Measurements from ENCODE around the gene GGNBP2. TPM values are rescaled to one million over a fixed set of nuclear protein-coding genes. Genes with fewer than 3 reads are reported as not detected.

Gene GGNBP2
- total RNA-seq, 6 experiments from 2014 or later = 53.1 to 62.8 (median 54.2) TPM

- H3K27ac Mint-ChIP-seq = no peak overlapping the region
- TF ChIP-seq, protein P1, sequence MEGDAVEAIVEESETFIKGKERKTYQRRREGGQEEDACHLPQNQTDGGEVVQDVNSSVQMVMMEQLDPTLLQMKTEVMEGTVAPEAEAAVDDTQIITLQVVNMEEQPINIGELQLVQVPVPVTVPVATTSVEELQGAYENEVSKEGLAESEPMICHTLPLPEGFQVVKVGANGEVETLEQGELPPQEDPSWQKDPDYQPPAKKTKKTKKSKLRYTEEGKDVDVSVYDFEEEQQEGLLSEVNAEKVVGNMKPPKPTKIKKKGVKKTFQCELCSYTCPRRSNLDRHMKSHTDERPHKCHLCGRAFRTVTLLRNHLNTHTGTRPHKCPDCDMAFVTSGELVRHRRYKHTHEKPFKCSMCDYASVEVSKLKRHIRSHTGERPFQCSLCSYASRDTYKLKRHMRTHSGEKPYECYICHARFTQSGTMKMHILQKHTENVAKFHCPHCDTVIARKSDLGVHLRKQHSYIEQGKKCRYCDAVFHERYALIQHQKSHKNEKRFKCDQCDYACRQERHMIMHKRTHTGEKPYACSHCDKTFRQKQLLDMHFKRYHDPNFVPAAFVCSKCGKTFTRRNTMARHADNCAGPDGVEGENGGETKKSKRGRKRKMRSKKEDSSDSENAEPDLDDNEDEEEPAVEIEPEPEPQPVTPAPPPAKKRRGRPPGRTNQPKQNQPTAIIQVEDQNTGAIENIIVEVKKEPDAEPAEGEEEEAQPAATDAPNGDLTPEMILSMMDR (IDR thresholded peaks at IDR 0.05) = no peak
Measured at GRCh38 chr17:36509272-36509985, 35.3 kb upstream of the GGNBP2 start.

GRCh38 chr17:36510636-36511035, 34.1 kb upstream of the GGNBP2 start:
- Mint-ChIP-seq H3K36me3 (ENCODE audit: low read depth) (peaks cover 20% of the 10 kb centered on the region), H3K9me3 (no peaks in the 10 kb centered on the region), H3K27me3 (ENCODE audit: insufficient read depth) (no peaks in the 10 kb centered on the region; the same call in 1 of the 2 replicates), H3K4me1 (ENCODE audit: low read depth) (no peaks in the 10 kb centered on the region), H3K27ac (no peak overlapping the region), H3K4me3 (no peak overlapping the region)
- no peak for DNase-seq
- TF ChIP-seq, protein P1 (IDR thresholded peaks at IDR 0.05) = no peak

More at GRCh38 chr17:36509272-36509985, 35.3 kb upstream of the GGNBP2 start:
- H3K4me3 Mint-ChIP-seq = no peak overlapping the region
- H3K4me1 Mint-ChIP-seq (ENCODE audit: low read depth) = no peaks in the 10 kb centered on the region
- H3K27me3 Mint-ChIP-seq (ENCODE audit: insufficient read depth) = no peaks in the 10 kb centered on the region; the same call in 1 of the 2 replicates
- no peaks in the 10 kb centered on the region for H3K9me3 Mint-ChIP-seq
- peaks cover 13% of the 10 kb centered on the region for H3K36me3 Mint-ChIP-seq (ENCODE audit: low read depth)
- DNase-seq = no peak

- H3K4me1 Mint-ChIP-seq (ENCODE audit: low read depth) = no peaks in the 10 kb centered on the region
- no peak overlapping the region for H3K4me3 Mint-ChIP-seq
- TF ChIP-seq, protein P1 (IDR thresholded peaks at IDR 0.05) = no peak
- H3K27ac Mint-ChIP-seq = no peak overlapping the region
- H3K27me3 Mint-ChIP-seq (ENCODE audit: insufficient read depth) = no peaks in the 10 kb centered on the region; the same call in 1 of the 2 replicates
- peaks cover 22% of the 10 kb centered on the region for H3K36me3 Mint-ChIP-seq (ENCODE audit: low read depth)
- H3K9me3 Mint-ChIP-seq = no peaks in the 10 kb centered on the region
- DNase-seq = no peak
Measured at GRCh38 chr17:36511216-36511615, 33.5 kb upstream of the GGNBP2 start.

GRCh38 chr17:36512641-36513040, 32.1 kb upstream of the GGNBP2 start:
- Mint-ChIP-seq H3K36me3 (ENCODE audit: low read depth) (peaks cover 22% of the 10 kb centered on the region), H3K4me3 (no peak overlapping the region), H3K4me1 (ENCODE audit: low read depth) (no peaks in the 10 kb centered on the region), H3K9me3 (no peaks in the 10 kb centered on the region), H3K27ac (no peak overlapping the region), H3K27me3 (ENCODE audit: insufficient read depth) (no peaks in the 10 kb centered on the region; the same call in 1 of the 2 replicates)
- TF ChIP-seq, protein P1 (IDR thresholded peaks at IDR 0.05) = no peak
- no peak for DNase-seq

DNA sequence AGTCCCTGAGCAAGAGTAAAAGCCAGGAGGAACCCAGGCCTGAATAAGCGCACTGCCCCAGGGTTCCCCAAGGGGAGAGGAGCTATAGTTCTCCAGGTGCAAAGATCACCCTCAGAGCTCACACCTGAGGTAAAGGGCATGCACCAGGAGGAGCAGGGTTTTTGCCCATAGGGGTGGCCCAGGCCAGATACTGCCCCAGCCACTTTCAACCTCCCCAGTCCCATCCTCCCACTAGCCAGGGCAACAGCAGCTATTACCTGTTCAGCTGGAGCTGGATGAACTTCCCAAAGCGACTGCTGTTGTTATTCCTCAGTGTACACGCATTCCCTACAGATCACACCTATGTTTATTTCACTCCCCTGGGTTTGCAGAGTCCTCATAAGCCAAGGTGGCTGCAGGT, 29.9 kb upstream of the GGNBP2 start:
- no peak for DNase-seq
- TF ChIP-seq, protein P1 (IDR thresholded peaks at IDR 0.05) = no peak
- Mint-ChIP-seq H3K9me3 (no peaks in the 10 kb centered on the region), H3K27ac (no peak overlapping the region), H3K4me1 (ENCODE audit: low read depth) (no peaks in the 10 kb centered on the region), H3K4me3 (no peak overlapping the region), H3K27me3 (ENCODE audit: insufficient read depth) (no peaks in the 10 kb centered on the region; the same call in 1 of the 2 replicates), H3K36me3 (ENCODE audit: low read depth) (peaks cover 18% of the 10 kb centered on the region)

Data from HFFc6 (cell line).